Caco-2 (cell line): Measurements from ENCODE around the gene ABLIM2. TPM values are rescaled to one million over a fixed set of nuclear protein-coding genes. Genes with fewer than 3 reads are reported as not detected.

ENCODE experiments used
- BruUV-seq: library from RNA; stranded (reverse); fragments of 400-500 nt; replicated peaks from 2 replicates; lab custom pipeline; 2021; lab: Mats Ljungman, UMichigan
- CTCF ChIA-PET: fragments of 300-600 bp; sonication (Branson Sonifier 250); formaldehyde crosslinking; loops from one replicate; lab custom pipeline; 2022; ENCODE audit warnings: antibody characterized with exemption; lab: Charles Lee
- POLR2A ChIA-PET: fragments of 300-600 bp; sonication (Branson Sonifier 250); formaldehyde crosslinking; loops from one replicate; lab custom pipeline; 2022; ENCODE audit warnings: antibody characterized with exemption; lab: Charles Lee
- DNase-seq, 2 experiments: peaks; one replicate each; pipeline versions ENCODE4 v3.0.0 to v3.0.0-alpha.2; 2020 to 2022
- H3K27me3 ChIP-seq: replicated peaks from 2 replicates; pipeline ENCODE4 v1.6.0; 2011; ENCODE audit warnings: low read length; ENCODE audit not compliant: control insufficient read depth, insufficient read depth
- H3K36me3 ChIP-seq: 2 replicates; pipeline ENCODE4 v1.5.1; 2011; ENCODE audit warnings: low read length; ENCODE audit not compliant: control insufficient read depth, insufficient read depth
- H3K4me1 ChIP-seq: fragments of 250-450 bp; sonication (Bioruptor Pico); 2 replicates; pipeline ENCODE4 v1.5.1; 2020; ENCODE audit warnings: mild to moderate bottlenecking
- H3K4me3 ChIP-seq: 2 replicates; pipeline ENCODE4 v1.5.1; 2011; ENCODE audit warnings: low read depth, mild to moderate bottlenecking, control low read depth, low read length
- H3K9me3 ChIP-seq: fragments of 250-450 bp; sonication (Bioruptor Pico); 2 replicates; pipeline ENCODE4 v1.5.1; 2020; ENCODE audit warnings: mild to moderate bottlenecking, moderate library complexity
- H3K27ac Mint-ChIP-seq: one replicate; pipeline ENCODE4 v1.8.0; 2022; ENCODE audit warnings: mixed read lengths; ENCODE audit not compliant: unreplicated experiment
- H3K27me3 Mint-ChIP-seq: one replicate; pipeline ENCODE4 v1.8.0; 2022; ENCODE audit warnings: mixed read lengths; ENCODE audit not compliant: insufficient read depth, unreplicated experiment
- H3K36me3 Mint-ChIP-seq: one replicate; pipeline ENCODE4 v1.8.0; 2022; ENCODE audit warnings: mild to moderate bottlenecking, mixed read lengths; ENCODE audit not compliant: insufficient read depth, unreplicated experiment
- H3K4me1 Mint-ChIP-seq: one replicate; pipeline ENCODE4 v1.8.0; 2022; ENCODE audit warnings: low read depth, mixed read lengths; ENCODE audit not compliant: unreplicated experiment
- H3K4me3 Mint-ChIP-seq: one replicate; pipeline ENCODE4 v1.8.0; 2022; ENCODE audit warnings: mild to moderate bottlenecking, moderate library complexity, mixed read lengths; ENCODE audit not compliant: unreplicated experiment
- H3K9me3 Mint-ChIP-seq: one replicate; pipeline ENCODE4 v1.8.0; 2022; ENCODE audit warnings: mixed read lengths; ENCODE audit not compliant: unreplicated experiment
- CTCF ChIP-seq, 2 experiments: fragments of 200-600 bp in 1 of 2; IDR thresholded peaks; 1 replicate in 1 of 2; 2 replicates in 1 of 2; pipeline versions ENCODE4 v1.5.1 to v1.8.0; 2011 to 2022; ENCODE audit warnings: antibody characterized with exemption in 1 of 2, control low read depth in 1 of 2, inconsistent platforms in 1 of 2, low read depth in 1 of 2, low read length in 1 of 2, mild to moderate bottlenecking in 1 of 2, moderate library complexity in 1 of 2; ENCODE audit not compliant: insufficient read depth in 1 of 2, severe bottlenecking in 1 of 2, unreplicated experiment in 1 of 2
- intact Hi-C: fragments of 100-400 bp; cut with micrococcal nuclease; formaldehyde crosslinking; loops from one replicate; pipeline ENCODE4 v1.10.0; 2022; ENCODE audit not compliant: unreplicated experiment
- total RNA-seq: library from RNA; stranded (reverse); gene quantifications from 2 replicates; pipeline ENCODE4 v1.2.3, GENCODE V29; 2022

The ABLIM2 gene
- total RNA-seq, 1 experiment from 2014 or later = 0.23 TPM

- H3K4me1 ChIP-seq = peaks cover 57% of the 10 kb centered on the region
These were observed 185.1 kb downstream of the ABLIM2 start for GRCh38 chr4:7973545-7973981.

DNA sequence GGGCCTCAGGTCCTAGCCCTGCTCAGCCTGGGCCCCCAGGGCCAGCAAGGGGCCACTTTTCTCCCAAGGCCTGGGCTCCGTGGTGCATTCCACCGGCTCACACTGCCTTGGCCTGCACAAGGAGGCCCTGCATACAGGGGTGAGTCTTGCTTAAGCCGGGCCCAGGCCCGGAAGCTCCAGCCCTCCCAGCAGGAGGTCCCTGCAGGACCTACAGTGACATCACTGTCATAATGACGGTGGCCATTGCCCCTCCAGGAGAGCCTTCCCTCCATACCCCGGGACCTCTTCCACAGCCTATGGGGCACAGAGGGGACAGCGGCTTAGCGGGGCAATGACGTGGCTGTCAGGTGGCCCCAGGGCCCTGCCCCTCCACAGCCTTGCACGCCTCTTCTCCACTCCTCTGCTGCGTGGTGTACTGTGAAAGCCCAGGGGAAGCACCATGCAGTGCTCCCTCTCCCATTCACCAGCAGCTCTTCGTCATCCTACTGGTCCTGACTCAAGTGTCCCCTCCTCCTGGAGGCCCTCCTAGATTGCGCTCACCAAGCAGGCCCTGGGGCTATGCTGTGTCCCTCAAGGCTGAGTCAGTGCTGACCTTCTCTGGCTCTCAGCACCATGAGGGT is 186.6 kb downstream of the ABLIM2 start:
- Mint-ChIP-seq H3K27ac (peak overlapping the region; percentile 97), H3K9me3 (no peaks in the 10 kb centered on the region), H3K36me3 (peaks cover 20% of the 10 kb centered on the region), H3K4me3 (peak overlapping the region; percentile 56), H3K4me1 (peaks cover 44% of the 10 kb centered on the region), H3K27me3 (no peaks in the 10 kb centered on the region)
- ChIA-PET CTCF (no interaction called here), POLR2A (interaction anchor here (0.5 kb wide), 1 partner anchor 65 kb away, joined by 4 read pairs; no protein-coding TSS in a partner anchor)
- intact Hi-C loops = loop anchor here (1.0 kb wide), 1 partner anchor 31 kb away; no protein-coding TSS in a partner anchor
- no peaks in the 10 kb centered on the region for H3K9me3 ChIP-seq
- no peaks in the 10 kb centered on the region for H3K36me3 ChIP-seq
- TF ChIP-seq CTCF (IDR thresholded peaks at IDR 0.05; ENCODE audit: insufficient read depth in 1 of 2, low read depth in 1 of 2, low read length in 1 of 2, severe bottlenecking in 1 of 2, unreplicated experiment in 1 of 2) = no peak
- no peak overlapping the region for H3K4me3 ChIP-seq
- BruUV-seq = no TSS peak
- H3K27me3 ChIP-seq = no peaks in the 10 kb centered on the region
- DNase-seq = no peak
- peaks cover 55% of the 10 kb centered on the region for H3K4me1 ChIP-seq

More at GRCh38 chr4:7973545-7973981, 185.1 kb downstream of the ABLIM2 start:
- no peak overlapping the region for H3K4me3 ChIP-seq
- no peaks in the 10 kb centered on the region for H3K27me3 Mint-ChIP-seq
- CTCF ChIA-PET = interaction anchor here (0.6 kb wide), 2 partner anchors 36 to 67 kb away, joined by 3 to 4 read pairs; no protein-coding TSS in a partner anchor
- H3K27me3 ChIP-seq = no peaks in the 10 kb centered on the region
- BruUV-seq = no TSS peak
- no peaks in the 10 kb centered on the region for H3K9me3 Mint-ChIP-seq
- H3K4me1 Mint-ChIP-seq = peaks cover 47% of the 10 kb centered on the region
- no peaks in the 10 kb centered on the region for H3K36me3 ChIP-seq
- H3K4me3 Mint-ChIP-seq = no peak overlapping the region
- no peak for TF ChIP-seq CTCF (IDR thresholded peaks at IDR 0.05; ENCODE audit: insufficient read depth in 1 of 2, low read depth in 1 of 2, low read length in 1 of 2, severe bottlenecking in 1 of 2, unreplicated experiment in 1 of 2)
- H3K36me3 Mint-ChIP-seq = peaks cover 20% of the 10 kb centered on the region
- DNase-seq = no peak
- POLR2A ChIA-PET = no interaction called here
- intact Hi-C loops = no loop called here
- H3K27ac Mint-ChIP-seq = no peak overlapping the region
- no peaks in the 10 kb centered on the region for H3K9me3 ChIP-seq

DNA sequence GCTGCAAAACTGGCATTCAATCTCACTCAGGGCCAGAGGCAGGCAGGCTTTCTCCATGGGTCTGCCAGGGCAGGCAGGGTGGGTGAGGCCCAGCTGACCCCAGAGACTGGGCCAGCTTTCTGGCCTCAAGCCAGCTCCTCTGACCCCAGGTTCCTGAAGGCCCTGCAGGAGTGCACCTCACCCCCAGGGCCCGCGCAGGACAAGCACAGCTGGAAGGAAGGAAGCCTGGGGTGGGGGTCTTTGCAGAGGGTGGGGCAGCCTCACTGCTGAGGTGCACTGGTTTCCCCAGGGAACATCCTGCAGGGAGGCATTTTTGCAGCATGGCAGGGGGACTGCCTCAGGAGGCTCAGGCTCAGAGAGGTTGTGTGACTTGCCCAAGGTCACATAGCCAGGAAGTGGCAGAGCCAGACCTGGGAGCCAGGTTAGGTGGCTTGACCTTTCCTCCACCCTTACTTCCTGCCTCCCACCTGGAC is 187.4 kb downstream of the ABLIM2 start:
- BruUV-seq = no TSS peak
- H3K27me3 Mint-ChIP-seq = no peaks in the 10 kb centered on the region
- no peak overlapping the region for H3K4me3 Mint-ChIP-seq
- peaks cover 36% of the 10 kb centered on the region for H3K4me1 Mint-ChIP-seq
- peak overlapping the region; percentile 97 for H3K27ac Mint-ChIP-seq
- H3K4me1 ChIP-seq = peaks cover 55% of the 10 kb centered on the region
- no peak for DNase-seq
- ChIA-PET CTCF (no interaction called here), POLR2A (interaction anchor here (0.5 kb wide), 1 partner anchor 31 kb away, joined by 3 read pairs; no protein-coding TSS in a partner anchor)
- no peaks in the 10 kb centered on the region for H3K9me3 Mint-ChIP-seq
- H3K9me3 ChIP-seq = no peaks in the 10 kb centered on the region
- H3K27me3 ChIP-seq = no peaks in the 10 kb centered on the region
- intact Hi-C loops = no loop called here
- H3K36me3 ChIP-seq = no peaks in the 10 kb centered on the region
- H3K4me3 ChIP-seq = no peak overlapping the region
- H3K36me3 Mint-ChIP-seq = peaks cover 20% of the 10 kb centered on the region
- TF ChIP-seq CTCF (IDR thresholded peaks at IDR 0.05; ENCODE audit: insufficient read depth in 1 of 2, low read depth in 1 of 2, low read length in 1 of 2, severe bottlenecking in 1 of 2, unreplicated experiment in 1 of 2) = no peak
